Stimulated activated effector memory CD8-positive, alpha-beta T cell treated with anti-CD3 and anti-CD28 coated beads, Interleukin-12 subunit alpha, Interleukin-12 subunit beta, amount 100 ng/mL, for 72 hours (primary cell): ENCODE measurements around the gene FAF1.
A peak's percentile ranks its signal among the peaks of the same experiment; 100 is the strongest.

Experiments
- ATAC-seq: fragments of 150-1000 bp; cut with Tn5 transposase; 2 replicates; pipeline ENCODE4 v1.10.0; 2021
- DNase-seq, 2 donors: peaks; one replicate each; pipeline ENCODE4 v3.0.0; 2021 to 2022; ENCODE audit warnings: low spot score in 2 of 2
- H3K27ac Mint-ChIP-seq: one replicate; pipeline ENCODE4 v1.8.0; 2022; ENCODE audit warnings: mild to moderate bottlenecking, mixed read lengths
- H3K36me3 Mint-ChIP-seq: one replicate; pipeline ENCODE4 v1.8.0; 2022; ENCODE audit warnings: mild to moderate bottlenecking, mixed read lengths
- H3K4me1 Mint-ChIP-seq: one replicate; pipeline ENCODE4 v1.8.0; 2022; ENCODE audit warnings: mixed read lengths
- H3K4me3 Mint-ChIP-seq: one replicate; pipeline ENCODE4 v1.8.0; 2022; ENCODE audit warnings: mild to moderate bottlenecking, mixed read lengths
- H3K9me3 Mint-ChIP-seq: one replicate; pipeline ENCODE4 v1.8.0; 2022; ENCODE audit warnings: mixed read lengths

The FAF1 gene

GRCh38 chr1:50481142-50481736, 478.8 kb downstream of the FAF1 start:
- ATAC-seq (no peak), DNase-seq (no peak)
- Mint-ChIP-seq H3K4me1 (no peaks in the 10 kb centered on the region), H3K36me3 (no peaks in the 10 kb centered on the region), H3K9me3 (no peaks in the 10 kb centered on the region), H3K4me3 (no peak overlapping the region), H3K27ac (no peak overlapping the region)

GRCh38 chr1:50476800-50477199, 483.3 kb downstream of the FAF1 start:
- no peak overlapping the region for H3K4me3 Mint-ChIP-seq
- no peak for DNase-seq
- H3K4me1 Mint-ChIP-seq: no peaks in the 10 kb centered on the region
- peaks cover 22% of the 10 kb centered on the region for H3K36me3 Mint-ChIP-seq
- no peak overlapping the region for H3K27ac Mint-ChIP-seq
- ATAC-seq: no peak
- H3K9me3 Mint-ChIP-seq: no peaks in the 10 kb centered on the region

GRCh38 chr1:50474859-50475809, 484.9 kb downstream of the FAF1 start:
- no peak for ATAC-seq
- Mint-ChIP-seq H3K36me3 (peaks cover 22% of the 10 kb centered on the region), H3K4me1 (no peaks in the 10 kb centered on the region), H3K9me3 (no peaks in the 10 kb centered on the region), H3K27ac (no peak overlapping the region), H3K4me3 (no peak overlapping the region)
- DNase-seq: no peak

GRCh38 chr1:50473513-50473912, 486.6 kb downstream of the FAF1 start:
- H3K4me1 Mint-ChIP-seq: no peaks in the 10 kb centered on the region
- DNase-seq: no peak
- H3K36me3 Mint-ChIP-seq: peaks cover 22% of the 10 kb centered on the region
- no peaks in the 10 kb centered on the region for H3K9me3 Mint-ChIP-seq
- no peak for ATAC-seq
- no peak overlapping the region for H3K4me3 Mint-ChIP-seq
- H3K27ac Mint-ChIP-seq: no peak overlapping the region

- no peaks in the 10 kb centered on the region for H3K4me1 Mint-ChIP-seq
- H3K4me3 Mint-ChIP-seq: no peak overlapping the region
- no peak overlapping the region for H3K27ac Mint-ChIP-seq
- ATAC-seq (no peak), DNase-seq (no peak)
- H3K9me3 Mint-ChIP-seq: no peaks in the 10 kb centered on the region
- peaks cover 22% of the 10 kb centered on the region for H3K36me3 Mint-ChIP-seq
Observed at GRCh38 chr1:50471967-50472366, 488.1 kb downstream of the FAF1 start.

GRCh38 chr1:50462964-50463363, 497.1 kb downstream of the FAF1 start:
- Mint-ChIP-seq H3K27ac (no peak overlapping the region), H3K4me1 (peaks cover 7% of the 10 kb centered on the region), H3K9me3 (no peaks in the 10 kb centered on the region), H3K36me3 (no peaks in the 10 kb centered on the region), H3K4me3 (no peak overlapping the region)
- DNase-seq (no peak), ATAC-seq (no peak)

- Mint-ChIP-seq H3K36me3 (peaks cover 6% of the 10 kb centered on the region), H3K9me3 (no peaks in the 10 kb centered on the region), H3K27ac (no peak overlapping the region), H3K4me3 (no peak overlapping the region), H3K4me1 (peaks cover 7% of the 10 kb centered on the region)
- no peak for DNase-seq
- ATAC-seq: no peak
Observed at GRCh38 chr1:50458507-50458906, 501.6 kb downstream of the FAF1 start.

- peaks cover 6% of the 10 kb centered on the region for H3K36me3 Mint-ChIP-seq
- ATAC-seq (no peak), DNase-seq (no peak)
- peaks cover 36% of the 10 kb centered on the region for H3K4me1 Mint-ChIP-seq
- peak overlapping the region; percentile 66 for H3K27ac Mint-ChIP-seq
- no peaks in the 10 kb centered on the region for H3K9me3 Mint-ChIP-seq
- H3K4me3 Mint-ChIP-seq: no peak overlapping the region
Observed at GRCh38 chr1:50454911-50455310, 505.2 kb downstream of the FAF1 start.

GRCh38 chr1:50453266-50453665, 506.8 kb downstream of the FAF1 start:
- Mint-ChIP-seq H3K36me3 (peaks cover 6% of the 10 kb centered on the region), H3K4me3 (no peak overlapping the region), H3K27ac (no peak overlapping the region), H3K4me1 (peaks cover 29% of the 10 kb centered on the region), H3K9me3 (no peaks in the 10 kb centered on the region)
- ATAC-seq: no peak
- DNase-seq: no peak

GRCh38 chr1:50452700-50453099, 507.4 kb downstream of the FAF1 start:
- Mint-ChIP-seq H3K36me3 (peaks cover 6% of the 10 kb centered on the region), H3K4me3 (no peak overlapping the region), H3K9me3 (no peaks in the 10 kb centered on the region), H3K27ac (peak overlapping the region; percentile 63), H3K4me1 (peaks cover 29% of the 10 kb centered on the region)
- ATAC-seq (peak; percentile 54), DNase-seq (no peak)

- Mint-ChIP-seq H3K27ac (peak overlapping the region; percentile 9), H3K36me3 (no peaks in the 10 kb centered on the region), H3K4me1 (peaks cover 29% of the 10 kb centered on the region), H3K9me3 (no peaks in the 10 kb centered on the region), H3K4me3 (peak overlapping the region; percentile 2)
- ATAC-seq: peak; percentile 87
- no peak for DNase-seq
Observed at GRCh38 chr1:50450861-50451653, 509.0 kb downstream of the FAF1 start.

GRCh38 chr1:50447961-50448360, 512.1 kb downstream of the FAF1 start:
- Mint-ChIP-seq H3K4me1 (peaks cover 24% of the 10 kb centered on the region), H3K27ac (no peak overlapping the region), H3K9me3 (no peaks in the 10 kb centered on the region), H3K4me3 (no peak overlapping the region), H3K36me3 (no peaks in the 10 kb centered on the region)
- ATAC-seq (no peak), DNase-seq (no peak)

GRCh38 chr1:50441183-50441582, 518.9 kb downstream of the FAF1 start:
- ATAC-seq (no peak), DNase-seq (no peak)
- Mint-ChIP-seq H3K4me1 (no peaks in the 10 kb centered on the region), H3K27ac (no peak overlapping the region), H3K9me3 (no peaks in the 10 kb centered on the region), H3K4me3 (no peak overlapping the region), H3K36me3 (peaks cover 12% of the 10 kb centered on the region)

- Mint-ChIP-seq H3K27ac (no peak overlapping the region), H3K36me3 (peaks cover 12% of the 10 kb centered on the region), H3K4me3 (no peak overlapping the region), H3K4me1 (peaks cover 6% of the 10 kb centered on the region), H3K9me3 (no peaks in the 10 kb centered on the region)
- ATAC-seq (no peak), DNase-seq (no peak)
Observed at GRCh38 chr1:50438945-50439344, 521.1 kb downstream of the FAF1 start.

- Mint-ChIP-seq H3K9me3 (no peaks in the 10 kb centered on the region), H3K4me3 (no peak overlapping the region), H3K4me1 (peaks cover 6% of the 10 kb centered on the region), H3K27ac (no peak overlapping the region), H3K36me3 (peaks cover 12% of the 10 kb centered on the region)
- DNase-seq (no peak), ATAC-seq (no peak)
Observed at GRCh38 chr1:50436489-50436888, 523.6 kb downstream of the FAF1 start.
